Endothelial cell of umbilical vein (primary cell): ENCODE results near the gene OCRL. TPM values are rescaled to one million over a fixed set of nuclear protein-coding genes. Genes with fewer than 3 reads are reported as not detected.

Source experiments
- BruUV-seq: library from RNA; stranded (reverse); fragments of 400-500 nt; replicated peaks from 2 replicates; lab custom pipeline; 2021; lab: Mats Ljungman, UMichigan
- CTCF ChIA-PET: fragments of 300-600, 350-600 bp; sonication (Branson Sonifier 250); formaldehyde crosslinking; loops from one replicate; lab custom pipeline; 2021; ENCODE audit warnings: antibody characterized with exemption, inconsistent platforms; lab: Charles Lee
- POLR2A ChIA-PET: fragments of 300-600, 350-600 bp; sonication (Branson Sonifier 250); formaldehyde crosslinking; loops from one replicate; lab custom pipeline; 2021; ENCODE audit warnings: antibody characterized with exemption, inconsistent platforms; lab: Charles Lee
- DNase-seq: peaks from one replicate; pipeline ENCODE4 v3.0.0-alpha.2; 2011; ENCODE audit warnings: low read depth, low spot score
- FAIRE-seq: peaks from 2 replicates; lab custom pipeline; 2011; peaks lifted over from hg19 to GRCh38; lab: Jason Lieb, UNC
- H2AFZ ChIP-seq: 2 replicates; pipeline ENCODE4 v1.6.0; 2012; ENCODE audit warnings: low read depth, low read length, control low read depth, inconsistent platforms
- H3K27ac ChIP-seq: 2 replicates; pipeline ENCODE4 v1.5.1; 2011; ENCODE audit warnings: low read depth, mild to moderate bottlenecking, control low read depth, low read length, moderate library complexity; ENCODE audit not compliant: insufficient read depth
- H3K27me3 ChIP-seq, 2 experiments: 2 replicates each; pipeline versions ENCODE4 v1.6.0 to v1.6.1; 2011; ENCODE audit warnings: low read length in 2 of 2, mixed read lengths in 1 of 2; ENCODE audit not compliant: control insufficient read depth in 2 of 2, insufficient read depth in 2 of 2
- H3K36me3 ChIP-seq, 2 experiments: 2 replicates in 1 of 2; 3 replicates in 1 of 2; pipeline ENCODE4 v1.5.1; 2011; ENCODE audit warnings: low read length in 2 of 2, mild to moderate bottlenecking in 1 of 2, moderate library complexity in 1 of 2; ENCODE audit not compliant: control insufficient read depth in 2 of 2, insufficient read depth in 2 of 2; ENCODE audit errors: extremely low read depth in 1 of 2
- H3K4me1 ChIP-seq: 3 replicates; pipeline ENCODE4 v1.5.1; 2011; ENCODE audit warnings: mild to moderate bottlenecking, low read length; ENCODE audit not compliant: control insufficient read depth, insufficient read depth; ENCODE audit errors: extremely low read depth
- H3K4me2 ChIP-seq: 2 replicates; pipeline ENCODE4 v1.6.1; 2011; ENCODE audit warnings: low read length, control low read depth, mixed read lengths; ENCODE audit not compliant: insufficient read depth
- H3K4me3 ChIP-seq, 3 experiments: fragments of 200-600 bp in 1 of 3; sonication (generic), shearing (Covaris generic) in 1 of 3; replicated peaks in 1 of 3; 2 replicates each; pipeline ENCODE4 v1.5.1; 2011 to 2016; ENCODE audit warnings: control low read depth in 3 of 3, low read length in 3 of 3, mild to moderate bottlenecking in 2 of 3, inconsistent platforms in 1 of 3, low read depth in 1 of 3, moderate library complexity in 1 of 3; ENCODE audit not compliant: insufficient read depth in 1 of 3
- H3K79me2 ChIP-seq: 2 replicates; pipeline ENCODE4 v1.6.0; 2012; ENCODE audit warnings: low read length, inconsistent platforms; ENCODE audit not compliant: control insufficient read depth, insufficient read depth
- H3K9ac ChIP-seq: replicated peaks from 2 replicates; pipeline ENCODE3; 2011; ENCODE audit warnings: low read length, control low read depth; ENCODE audit not compliant: insufficient read depth; ENCODE audit errors: extremely low read depth
- H3K9me1 ChIP-seq: replicated peaks from 3 replicates; pipeline ENCODE4 v1.6.0; 2011; ENCODE audit warnings: mild to moderate bottlenecking, low read length; ENCODE audit not compliant: control insufficient read depth, insufficient read depth; ENCODE audit errors: extremely low read depth
- H3K9me3 ChIP-seq: replicated peaks from 2 replicates; pipeline ENCODE4 v1.5.1; 2012; ENCODE audit warnings: low read length, inconsistent platforms; ENCODE audit not compliant: control insufficient read depth, insufficient read depth
- H4K20me1 ChIP-seq: replicated peaks from 2 replicates; pipeline ENCODE3; 2011; ENCODE audit warnings: mild to moderate bottlenecking, low read length; ENCODE audit not compliant: control insufficient read depth, insufficient read depth; ENCODE audit errors: extremely low read depth
- EZH2 ChIP-seq: IDR thresholded peaks from 2 replicates; pipeline ENCODE4 v1.6.1; 2012; ENCODE audit warnings: borderline replicate concordance, low read depth, mild to moderate bottlenecking, moderate library complexity, low read length, inconsistent platforms; ENCODE audit not compliant: severe bottlenecking
- FOS ChIP-seq: IDR thresholded peaks from 2 replicates; pipeline ENCODE4 v1.6.1; 2011; ENCODE audit warnings: mild to moderate bottlenecking, low read length, moderate library complexity, borderline replicate concordance; ENCODE audit not compliant: insufficient read depth
- GATA2 ChIP-seq: IDR thresholded peaks from 2 replicates; pipeline ENCODE4 v1.7.0; 2011; ENCODE audit warnings: low read depth, mild to moderate bottlenecking, moderate library complexity, mixed read lengths, low read length; ENCODE audit not compliant: insufficient read length, insufficient read depth
- JUN ChIP-seq: IDR thresholded peaks from 2 replicates; pipeline ENCODE4 v1.6.1; 2011; ENCODE audit warnings: borderline replicate concordance, low read depth; ENCODE audit not compliant: insufficient read length, insufficient read depth
- MYC ChIP-seq: IDR thresholded peaks from one replicate; pipeline ENCODE4 v1.6.1; 2011; ENCODE audit warnings: mild to moderate bottlenecking, low read depth, low read length
- POLR2A ChIP-seq: IDR thresholded peaks from 2 replicates; pipeline ENCODE4 v1.6.1; 2012; ENCODE audit warnings: low read depth, mild to moderate bottlenecking, control low read depth, low read length
- POLR2AphosphoS5 ChIP-seq: IDR thresholded peaks from 2 replicates; pipeline ENCODE4 v1.6.1; 2012; ENCODE audit warnings: low read depth, mild to moderate bottlenecking, control low read depth, low read length, moderate library complexity; ENCODE audit not compliant: insufficient read depth
- dilution Hi-C: fragments of 300-500 bp; cut with MboI; formaldehyde crosslinking; loops from one replicate; pipeline ENCODE4 v1.15.0; 2019; ENCODE audit warnings: low sequenced_read_pairs; ENCODE audit not compliant: extremely low pct_ligation_motif_present
- intact Hi-C: fragments of 100-400 bp; cut with micrococcal nuclease; formaldehyde crosslinking; loops from one replicate; pipeline ENCODE4 v1.10.0; 2022
- polyA plus RNA-seq, 4 experiments: library from polyadenylated mRNA; depleted of rRNA in 3 of 4; stranded (reverse) in 3 of 4; unstranded in 1 of 4; fragments of >200 nt; gene quantifications; 2 replicates each; pipeline versions ENCODE4 v1.2.1 to v1.2.3, GENCODE V29; 2011 to 2012; ENCODE audit warnings: missing spikeins in 1 of 4
- total RNA-seq: library from RNA; stranded (reverse); gene quantifications from 2 replicates; pipeline ENCODE4 v1.2.3, GENCODE V29; 2021
- TF ChIP-seq, protein P1 (sequence below), 2 donors: IDR thresholded peaks; 1 replicate in 1 of 2; 2 replicates in 1 of 2; pipeline ENCODE4 v1.5.1; 2011; ENCODE audit warnings: low read length in 2 of 2, mild to moderate bottlenecking in 2 of 2, moderate library complexity in 2 of 2, control low read depth in 1 of 2, inconsistent platforms in 1 of 2, low read depth in 1 of 2; ENCODE audit not compliant: insufficient read depth in 1 of 2; ENCODE audit errors: extremely low read depth in 1 of 2
- TF ChIP-seq, protein P2 (sequence below): IDR thresholded peaks from 2 replicates; pipeline ENCODE4 v1.6.1; 2011; ENCODE audit not compliant: insufficient read depth, insufficient read length

Gene OCRL
- total and polyA plus RNA-seq, 2 donors (not counting 3 experiments of a cell fraction or from before 2014, with no cell fraction given), result 14.6 to 20.9 TPM

DNA sequence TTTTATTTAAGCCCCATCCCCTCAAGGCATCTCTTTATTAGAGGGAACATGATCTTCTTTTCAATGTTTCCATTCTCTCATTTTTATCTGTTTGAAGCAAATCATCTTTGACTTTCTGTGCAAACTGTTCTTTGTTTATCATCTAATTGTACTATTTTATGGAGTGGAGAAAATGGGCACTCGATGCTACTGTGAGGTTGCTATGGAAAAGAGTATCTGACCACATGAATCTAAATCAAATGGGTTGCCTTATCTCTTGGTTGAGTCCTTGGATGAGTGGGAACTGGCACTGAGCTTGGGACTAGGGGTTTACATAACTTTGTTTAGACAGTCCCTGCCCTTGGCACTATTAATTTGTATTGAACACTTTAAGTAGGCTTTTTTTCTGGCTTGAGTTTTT, 9.1 kb downstream of the OCRL start:
- no peak for FAIRE-seq
- H3K9me3 ChIP-seq, result no peaks in the 10 kb centered on the region
- H4K20me1 ChIP-seq, result no peaks in the 10 kb centered on the region
- H3K36me3 ChIP-seq, result no peaks in the 10 kb centered on the region
- no peak overlapping the region for H3K9ac ChIP-seq
- no peak overlapping the region for H2AFZ ChIP-seq
- intact Hi-C loops, result no loop called here
- POLR2A ChIA-PET, result no interaction called here
- H3K4me3 ChIP-seq, result no peak overlapping the region
- H3K79me2 ChIP-seq, result no peaks in the 10 kb centered on the region
- CTCF ChIA-PET, result no interaction called here
- no peak for DNase-seq
- H3K27me3 ChIP-seq, result no peaks in the 10 kb centered on the region
- no peaks in the 10 kb centered on the region for H3K4me1 ChIP-seq
- no peak for TF ChIP-seq JUN
- no peak for TF ChIP-seq GATA2
- TF ChIP-seq, protein P1, sequence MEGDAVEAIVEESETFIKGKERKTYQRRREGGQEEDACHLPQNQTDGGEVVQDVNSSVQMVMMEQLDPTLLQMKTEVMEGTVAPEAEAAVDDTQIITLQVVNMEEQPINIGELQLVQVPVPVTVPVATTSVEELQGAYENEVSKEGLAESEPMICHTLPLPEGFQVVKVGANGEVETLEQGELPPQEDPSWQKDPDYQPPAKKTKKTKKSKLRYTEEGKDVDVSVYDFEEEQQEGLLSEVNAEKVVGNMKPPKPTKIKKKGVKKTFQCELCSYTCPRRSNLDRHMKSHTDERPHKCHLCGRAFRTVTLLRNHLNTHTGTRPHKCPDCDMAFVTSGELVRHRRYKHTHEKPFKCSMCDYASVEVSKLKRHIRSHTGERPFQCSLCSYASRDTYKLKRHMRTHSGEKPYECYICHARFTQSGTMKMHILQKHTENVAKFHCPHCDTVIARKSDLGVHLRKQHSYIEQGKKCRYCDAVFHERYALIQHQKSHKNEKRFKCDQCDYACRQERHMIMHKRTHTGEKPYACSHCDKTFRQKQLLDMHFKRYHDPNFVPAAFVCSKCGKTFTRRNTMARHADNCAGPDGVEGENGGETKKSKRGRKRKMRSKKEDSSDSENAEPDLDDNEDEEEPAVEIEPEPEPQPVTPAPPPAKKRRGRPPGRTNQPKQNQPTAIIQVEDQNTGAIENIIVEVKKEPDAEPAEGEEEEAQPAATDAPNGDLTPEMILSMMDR (IDR thresholded peaks at IDR 0.05; ENCODE audit: extremely low read depth in 1 of 2, insufficient read depth in 1 of 2, low read depth in 1 of 2, low read length in 2 of 2), result no peak
- TF ChIP-seq, protein P2, sequence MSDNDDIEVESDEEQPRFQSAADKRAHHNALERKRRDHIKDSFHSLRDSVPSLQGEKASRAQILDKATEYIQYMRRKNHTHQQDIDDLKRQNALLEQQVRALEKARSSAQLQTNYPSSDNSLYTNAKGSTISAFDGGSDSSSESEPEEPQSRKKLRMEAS, result no peak
- no peak for TF ChIP-seq EZH2
- TF ChIP-seq POLR2AphosphoS5, result no peak
- TF ChIP-seq POLR2A, result no peak
- TF ChIP-seq FOS, result no peak
- no peak for TF ChIP-seq MYC
- no TSS peak for BruUV-seq
- no peak overlapping the region for H3K4me2 ChIP-seq
- H3K9me1 ChIP-seq, result no peaks in the 10 kb centered on the region
- dilution Hi-C loops, result no loop called here
- no peak overlapping the region for H3K27ac ChIP-seq
